H9 (cell line): ENCODE results near the gene ELAC2. TPM values are rescaled to one million over a fixed set of nuclear protein-coding genes. Genes with fewer than 3 reads are reported as not detected.
A peak's percentile ranks its signal among the peaks of the same experiment; 100 is the strongest.

Source experiments
- DNase-seq: peaks from one replicate; pipeline ENCODE4 v3.0.0-alpha.2; 2017
- H2AFZ ChIP-seq: one replicate; pipeline ENCODE4 v1.6.1; 2013; ENCODE audit warnings: mild to moderate bottlenecking, low read length, control low read depth, moderate library complexity
- H2AK5ac ChIP-seq: 2 replicates; pipeline ENCODE4 v1.6.1; 2013; ENCODE audit warnings: low read length, control low read depth, mixed read lengths; ENCODE audit not compliant: insufficient read length
- H2BK120ac ChIP-seq: one replicate; pipeline ENCODE4 v1.6.1; 2013; ENCODE audit warnings: low read depth, mild to moderate bottlenecking, low read length, control low read depth, inconsistent platforms; ENCODE audit not compliant: poor library complexity, severe bottlenecking
- H2BK12ac ChIP-seq: 2 replicates; pipeline ENCODE4 v1.6.1; 2013; ENCODE audit warnings: low read length, control low read depth, mixed read lengths, low read depth; ENCODE audit not compliant: insufficient read length
- H2BK15ac ChIP-seq: 2 replicates; pipeline ENCODE4 v1.6.1; 2013; ENCODE audit warnings: low read depth, low read length, control low read depth
- H2BK20ac ChIP-seq: one replicate; pipeline ENCODE4 v1.6.1; 2013; ENCODE audit warnings: low read depth, mild to moderate bottlenecking, low read length, control low read depth, inconsistent platforms; ENCODE audit not compliant: poor library complexity, severe bottlenecking
- H2BK5ac ChIP-seq: 2 replicates; pipeline ENCODE4 v1.6.1; 2013; ENCODE audit warnings: low read length, control low read depth, mixed read lengths; ENCODE audit not compliant: insufficient read length
- H3K14ac ChIP-seq: 2 replicates; pipeline ENCODE4 v1.6.1; 2013; ENCODE audit warnings: low read length, control low read depth; ENCODE audit not compliant: insufficient read depth
- H3K18ac ChIP-seq: 2 replicates; pipeline ENCODE4 v1.6.1; 2013; ENCODE audit warnings: low read depth, mild to moderate bottlenecking, mixed read lengths, low read length, control low read depth; ENCODE audit not compliant: insufficient read length
- H3K23ac ChIP-seq: 2 replicates; pipeline ENCODE4 v1.6.1; 2013; ENCODE audit warnings: low read length, control low read depth, mixed read lengths, low read depth; ENCODE audit not compliant: insufficient read length
- H3K23me2 ChIP-seq: 2 replicates; pipeline ENCODE4 v1.6.1; 2013; ENCODE audit warnings: low read depth, mild to moderate bottlenecking, mixed read lengths, low read length, control low read depth; ENCODE audit not compliant: insufficient read length, poor library complexity, severe bottlenecking
- H3K27ac ChIP-seq: 2 replicates; pipeline ENCODE4 v1.5.1; 2013; ENCODE audit warnings: low read length, control low read depth, mixed read lengths, low read depth; ENCODE audit not compliant: insufficient read length
- H3K27me3 ChIP-seq: 2 replicates; pipeline ENCODE4 v1.6.1; 2013; ENCODE audit warnings: low read length, control low read depth, inconsistent platforms; ENCODE audit not compliant: insufficient read depth
- H3K4ac ChIP-seq: 2 replicates; pipeline ENCODE4 v1.6.1; 2013; ENCODE audit warnings: low read depth, mild to moderate bottlenecking, control low read depth, inconsistent platforms, low read length, moderate library complexity
- H3K4me1 ChIP-seq: 2 replicates; pipeline ENCODE4 v1.6.1; 2013; ENCODE audit warnings: low read length, control low read depth, inconsistent platforms; ENCODE audit not compliant: insufficient read depth
- H3K4me2 ChIP-seq: 2 replicates; pipeline ENCODE4 v1.6.1; 2013; ENCODE audit warnings: low read length, control low read depth, mixed read lengths; ENCODE audit not compliant: insufficient read length, insufficient read depth
- H3K56ac ChIP-seq: 2 replicates; pipeline ENCODE4 v1.6.1; 2013; ENCODE audit warnings: low read depth, mild to moderate bottlenecking, mixed read lengths, low read length, control low read depth; ENCODE audit not compliant: insufficient read length
- H3K79me1 ChIP-seq: 2 replicates; pipeline ENCODE4 v1.6.1; 2013; ENCODE audit warnings: low read depth, mild to moderate bottlenecking, moderate library complexity, low read length, control low read depth, inconsistent platforms; ENCODE audit not compliant: insufficient read depth, poor library complexity, severe bottlenecking
- H3K79me2 ChIP-seq: 2 replicates; pipeline ENCODE4 v1.6.1; 2013; ENCODE audit warnings: low read length, control low read depth, inconsistent platforms; ENCODE audit not compliant: insufficient read depth
- H3K9ac ChIP-seq: 2 replicates; pipeline ENCODE4 v1.6.1; 2013; ENCODE audit warnings: low read length, control low read depth, mixed read lengths; ENCODE audit not compliant: insufficient read length; ENCODE audit errors: extremely low read depth
- H3K9me3 ChIP-seq: one replicate; pipeline ENCODE4 v1.6.1; 2013; ENCODE audit warnings: low read depth, low read length, inconsistent platforms; ENCODE audit not compliant: control insufficient read depth
- H3T11ph ChIP-seq: one replicate; pipeline ENCODE4 v1.6.1; 2013; ENCODE audit warnings: mild to moderate bottlenecking, low read length, control low read depth, inconsistent platforms
- H4K20me1 ChIP-seq: one replicate; pipeline ENCODE4 v1.6.1; 2013; ENCODE audit not compliant: control insufficient read depth, insufficient read length, insufficient read depth
- H4K5ac ChIP-seq: 2 replicates; pipeline ENCODE4 v1.6.1; 2013; ENCODE audit warnings: low read depth, mild to moderate bottlenecking, mixed read lengths, low read length, control low read depth; ENCODE audit not compliant: insufficient read length
- H4K8ac ChIP-seq: replicated peaks from 2 replicates; pipeline ENCODE4 v1.6.1; 2013; ENCODE audit warnings: low read length, control low read depth, mixed read lengths, low read depth; ENCODE audit not compliant: insufficient read length
- H4K91ac ChIP-seq: 2 replicates; pipeline ENCODE4 v1.6.1; 2013; ENCODE audit warnings: low read depth, mild to moderate bottlenecking, moderate library complexity, mixed read lengths, low read length, control low read depth; ENCODE audit not compliant: insufficient read length
- H3K27ac Mint-ChIP-seq, 3 experiments: 2 replicates in 2 of 3; 3 replicates in 1 of 3; pipeline ENCODE4 v1.8.0; 2020 to 2021; ENCODE audit warnings: mixed read lengths in 3 of 3, mild to moderate bottlenecking in 1 of 3, moderate library complexity in 1 of 3
- H3K27me3 Mint-ChIP-seq: 2 replicates; pipeline ENCODE4 v1.8.0; 2021; ENCODE audit warnings: low read depth, mild to moderate bottlenecking, moderate library complexity, mixed read lengths
- H3K36me3 Mint-ChIP-seq, 3 experiments: 2 replicates in 2 of 3; 3 replicates in 1 of 3; pipeline ENCODE4 v1.8.0; 2020 to 2021; ENCODE audit warnings: low read depth in 3 of 3, mixed read lengths in 3 of 3; ENCODE audit not compliant: insufficient read depth in 1 of 3
- H3K4me1 Mint-ChIP-seq, 2 experiments: 2 replicates each; pipeline ENCODE4 v1.8.0; 2020; ENCODE audit warnings: mixed read lengths in 2 of 2
- H3K4me3 Mint-ChIP-seq, 2 experiments: 2 replicates in 1 of 2; 3 replicates in 1 of 2; pipeline ENCODE4 v1.8.0; 2020 to 2021; ENCODE audit warnings: mild to moderate bottlenecking in 2 of 2, mixed read lengths in 2 of 2, moderate library complexity in 1 of 2
- H3K9me3 Mint-ChIP-seq, 2 experiments: 2 replicates in 1 of 2; 3 replicates in 1 of 2; pipeline ENCODE4 v1.8.0; 2020; ENCODE audit warnings: mild to moderate bottlenecking in 2 of 2, mixed read lengths in 2 of 2, moderate library complexity in 1 of 2
- WGBS: extraction: QIAGEN DNeasy Blood & Tissue Kit; methylation state at CpG from one replicate; pipeline ENCODE4 v1.1.7; 2013; ENCODE audit warnings: missing lambda C conversion rate, low lambda C conversion rate, mixed read lengths; ENCODE audit not compliant: insufficient read length; ENCODE audit errors: extremely low coverage; 5-methylcytosine and 5-hydroxymethylcytosine counted together
- total RNA-seq: library from RNA; stranded (reverse); gene quantifications from 2 replicates; pipeline ENCODE4 v1.2.1, GENCODE V29; 2021
- TF ChIP-seq, protein P1 (sequence below): fragments of 200-600 bp; sonication (generic); conservative IDR thresholded peaks from 3 replicates; pipeline ENCODE4 v1.8.0; 2021; ENCODE audit warnings: antibody characterized with exemption, mild to moderate bottlenecking

ELAC2 gene
- total RNA-seq, 1 experiment from 2014 or later, result 90.7 TPM

- no peaks in the 10 kb centered on the region for H3K27me3 Mint-ChIP-seq
- no peak overlapping the region for H2BK12ac ChIP-seq
- H3K4me1 Mint-ChIP-seq, result peaks cover 6 to 10% of the 10 kb centered on the region in 2 experiments
- no peak overlapping the region for H3T11ph ChIP-seq
- H3K4me1 ChIP-seq, result 0 out of 2 replicates have a peak, but pooled peaks cover 4% of the 10 kb centered on the region
- H2BK20ac ChIP-seq, result no peak overlapping the region
- no peak overlapping the region for H3K23ac ChIP-seq
- H4K91ac ChIP-seq, result no peak overlapping the region
- H3K79me1 ChIP-seq, result no peaks in the 10 kb centered on the region
- no peak overlapping the region for H4K8ac ChIP-seq
- no CpG with 5 or more reads among the region's 10 CpGs for WGBS
- no peaks in the 10 kb centered on the region for H3K27me3 ChIP-seq
- H3K9me3 Mint-ChIP-seq, result no peaks in the 10 kb centered on the region; a peak in 1 of 5 replicates
- no peak overlapping the region for H2BK5ac ChIP-seq
- TF ChIP-seq, protein P1, sequence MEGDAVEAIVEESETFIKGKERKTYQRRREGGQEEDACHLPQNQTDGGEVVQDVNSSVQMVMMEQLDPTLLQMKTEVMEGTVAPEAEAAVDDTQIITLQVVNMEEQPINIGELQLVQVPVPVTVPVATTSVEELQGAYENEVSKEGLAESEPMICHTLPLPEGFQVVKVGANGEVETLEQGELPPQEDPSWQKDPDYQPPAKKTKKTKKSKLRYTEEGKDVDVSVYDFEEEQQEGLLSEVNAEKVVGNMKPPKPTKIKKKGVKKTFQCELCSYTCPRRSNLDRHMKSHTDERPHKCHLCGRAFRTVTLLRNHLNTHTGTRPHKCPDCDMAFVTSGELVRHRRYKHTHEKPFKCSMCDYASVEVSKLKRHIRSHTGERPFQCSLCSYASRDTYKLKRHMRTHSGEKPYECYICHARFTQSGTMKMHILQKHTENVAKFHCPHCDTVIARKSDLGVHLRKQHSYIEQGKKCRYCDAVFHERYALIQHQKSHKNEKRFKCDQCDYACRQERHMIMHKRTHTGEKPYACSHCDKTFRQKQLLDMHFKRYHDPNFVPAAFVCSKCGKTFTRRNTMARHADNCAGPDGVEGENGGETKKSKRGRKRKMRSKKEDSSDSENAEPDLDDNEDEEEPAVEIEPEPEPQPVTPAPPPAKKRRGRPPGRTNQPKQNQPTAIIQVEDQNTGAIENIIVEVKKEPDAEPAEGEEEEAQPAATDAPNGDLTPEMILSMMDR, result no peak
- H3K9ac ChIP-seq, result no peak overlapping the region
- H3K4ac ChIP-seq, result no peak overlapping the region
- no peak overlapping the region for H3K4me2 ChIP-seq
- no peak overlapping the region for H2AFZ ChIP-seq
- no peak overlapping the region for H3K27ac ChIP-seq
- H3K56ac ChIP-seq, result no peak overlapping the region
- H4K5ac ChIP-seq, result no peak overlapping the region
- DNase-seq, result no peak
- H3K79me2 ChIP-seq, result no peaks in the 10 kb centered on the region
- no peaks in the 10 kb centered on the region for H3K9me3 ChIP-seq
- peak overlapping the region in 1 of 3 experiments; percentile 76; a peak in 2 of 7 replicates for H3K27ac Mint-ChIP-seq
- H3K18ac ChIP-seq, result no peak overlapping the region
- H2AK5ac ChIP-seq, result no peak overlapping the region
- H3K14ac ChIP-seq, result no peak overlapping the region
- H4K20me1 ChIP-seq, result no peaks in the 10 kb centered on the region
- H3K23me2 ChIP-seq, result no peaks in the 10 kb centered on the region
- no peak overlapping the region; a peak in 1 of 5 replicates for H3K4me3 Mint-ChIP-seq
- H3K36me3 Mint-ChIP-seq, result peaks cover 0 to 12% (median 12%) of the 10 kb centered on the region in 3 experiments
- no peak overlapping the region for H2BK120ac ChIP-seq
- H2BK15ac ChIP-seq, result no peak overlapping the region
These were observed 53.0 kb downstream of the ELAC2 start for GRCh38 chr17:12964840-12965239.
